Smooth muscle cell (in vitro differentiated cells): ENCODE results near the gene VRK3. TPM values are rescaled to one million over a fixed set of nuclear protein-coding genes. Genes with fewer than 3 reads are reported as not detected.

Source experiments
- DNase-seq: peaks from one replicate; lab custom pipeline; 2025; ENCODE audit not compliant: unreplicated experiment; lab: John Stamatoyannopoulos, UW
- H2AFZ ChIP-seq: fragments of 200-600 bp; sonication (generic); 2 replicates; pipeline ENCODE4 v1.6.0; 2016; ENCODE audit warnings: antibody characterized with exemption, low read depth, mild to moderate bottlenecking
- H3F3A ChIP-seq: fragments of 200-600 bp; sonication (generic); 2 replicates; pipeline ENCODE4 v1.6.0; 2017; ENCODE audit warnings: antibody characterized with exemption, low read depth
- H3K27ac ChIP-seq: fragments of 200-600 bp; sonication (generic); 2 replicates; pipeline ENCODE4 v1.5.1; 2016; ENCODE audit warnings: low read depth, mild to moderate bottlenecking
- H3K27me3 ChIP-seq: fragments of 200-600 bp; sonication (generic); 2 replicates; pipeline ENCODE4 v1.6.1; 2016; ENCODE audit warnings: low read depth, mild to moderate bottlenecking
- H3K36me3 ChIP-seq: fragments of 200-600 bp; sonication (generic); 2 replicates; pipeline ENCODE4 v1.5.1; 2016; ENCODE audit warnings: low read depth
- H3K4me1 ChIP-seq: fragments of 200-600 bp; sonication (generic); 2 replicates; pipeline ENCODE4 v1.5.1; 2016; ENCODE audit warnings: low read depth
- H3K4me2 ChIP-seq: fragments of 200-600 bp; sonication (generic); 2 replicates; pipeline ENCODE4 v1.6.0; 2016; ENCODE audit warnings: mild to moderate bottlenecking
- H3K4me3 ChIP-seq: fragments of 200-600 bp; sonication (generic); 2 replicates; pipeline ENCODE4 v1.5.1; 2016; ENCODE audit warnings: mild to moderate bottlenecking
- H3K79me2 ChIP-seq: fragments of 200-600 bp; sonication (generic); 2 replicates; pipeline ENCODE4 v1.6.0; 2016; ENCODE audit warnings: low read depth, mild to moderate bottlenecking
- H3K9ac ChIP-seq: fragments of 200-600 bp; sonication (generic); 2 replicates; pipeline ENCODE4 v1.6.0; 2016; ENCODE audit warnings: low read depth
- H3K9me3 ChIP-seq: fragments of 200-600 bp; sonication (generic); replicated peaks from 2 replicates; pipeline ENCODE4 v1.5.1; 2016; ENCODE audit warnings: low read depth
- H4K20me1 ChIP-seq: fragments of 200-600 bp; sonication (generic); 2 replicates; pipeline ENCODE4 v1.6.0; 2016; ENCODE audit warnings: low read depth
- WGBS: methylation state at CpG from one replicate; pipeline ENCODE4 v1.1.7; 2016; ENCODE audit warnings: low lambda C conversion rate; 5-methylcytosine and 5-hydroxymethylcytosine counted together
- polyA plus RNA-seq: library from polyadenylated mRNA; unstranded; fragments of >200 nt; fragmentation: Nextera tagmentation; extraction: Ambion mirVana; gene quantifications from 2 replicates; pipeline ENCODE4 v1.2.1, GENCODE V29; 2016
- total RNA-seq: library from RNA; depleted of rRNA; stranded (reverse); fragments of >200 nt; gene quantifications from 2 replicates; pipeline ENCODE4 v1.2.3, GENCODE V29; 2014
- TF ChIP-seq, protein P1 (sequence below): fragments of 200-600 bp; sonication (generic); IDR thresholded peaks from 2 replicates; pipeline ENCODE4 v1.5.1; 2017; ENCODE audit warnings: borderline replicate concordance, mild to moderate bottlenecking, antibody characterized with exemption; ENCODE audit not compliant: insufficient read depth, poor library complexity, severe bottlenecking

VRK3 gene
- total and polyA plus RNA-seq, 2 experiments from 2014 or later = 24.6 to 41.4 TPM

DNA sequence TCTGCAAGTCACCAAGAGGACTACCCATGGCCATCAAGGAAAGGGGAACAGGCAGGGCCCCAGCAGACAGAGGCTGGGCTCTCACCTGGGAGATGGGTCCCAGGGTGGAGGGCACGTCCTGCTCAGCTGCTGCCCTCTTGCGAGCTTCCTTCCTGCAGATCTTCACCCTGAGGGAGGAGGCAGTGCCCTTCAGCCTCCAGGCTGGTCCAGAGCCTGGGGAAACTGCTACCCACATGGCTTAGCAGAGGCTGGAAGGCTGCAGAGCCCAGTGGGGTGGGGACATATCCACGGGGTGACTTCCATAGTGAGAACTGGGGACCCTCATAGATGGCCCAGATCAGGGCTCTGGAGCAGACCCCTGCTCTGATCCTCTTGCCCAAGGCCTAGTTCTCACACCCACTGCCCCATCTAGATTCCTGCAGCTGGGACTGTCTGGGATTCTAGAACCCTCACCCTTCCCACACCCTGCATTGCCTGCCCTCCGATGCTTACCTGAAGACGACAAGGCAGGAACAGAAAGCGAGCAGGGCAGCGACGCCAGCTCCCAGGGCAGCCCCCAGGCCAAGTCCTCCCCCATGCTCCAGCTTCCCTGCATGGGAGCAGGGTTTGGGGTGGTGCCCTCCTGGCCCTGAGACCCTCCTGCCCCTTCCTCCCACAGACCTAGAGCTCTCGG, 73.2 kb downstream of the VRK3 start:
- H4K20me1 ChIP-seq = no peaks in the 10 kb centered on the region
- H2AFZ ChIP-seq = no peak overlapping the region
- no peaks in the 10 kb centered on the region for H3K27me3 ChIP-seq
- H3K4me1 ChIP-seq = no peaks in the 10 kb centered on the region
- TF ChIP-seq, protein P1, sequence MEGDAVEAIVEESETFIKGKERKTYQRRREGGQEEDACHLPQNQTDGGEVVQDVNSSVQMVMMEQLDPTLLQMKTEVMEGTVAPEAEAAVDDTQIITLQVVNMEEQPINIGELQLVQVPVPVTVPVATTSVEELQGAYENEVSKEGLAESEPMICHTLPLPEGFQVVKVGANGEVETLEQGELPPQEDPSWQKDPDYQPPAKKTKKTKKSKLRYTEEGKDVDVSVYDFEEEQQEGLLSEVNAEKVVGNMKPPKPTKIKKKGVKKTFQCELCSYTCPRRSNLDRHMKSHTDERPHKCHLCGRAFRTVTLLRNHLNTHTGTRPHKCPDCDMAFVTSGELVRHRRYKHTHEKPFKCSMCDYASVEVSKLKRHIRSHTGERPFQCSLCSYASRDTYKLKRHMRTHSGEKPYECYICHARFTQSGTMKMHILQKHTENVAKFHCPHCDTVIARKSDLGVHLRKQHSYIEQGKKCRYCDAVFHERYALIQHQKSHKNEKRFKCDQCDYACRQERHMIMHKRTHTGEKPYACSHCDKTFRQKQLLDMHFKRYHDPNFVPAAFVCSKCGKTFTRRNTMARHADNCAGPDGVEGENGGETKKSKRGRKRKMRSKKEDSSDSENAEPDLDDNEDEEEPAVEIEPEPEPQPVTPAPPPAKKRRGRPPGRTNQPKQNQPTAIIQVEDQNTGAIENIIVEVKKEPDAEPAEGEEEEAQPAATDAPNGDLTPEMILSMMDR = no peak
- H3K9ac ChIP-seq = no peak overlapping the region
- H3K4me3 ChIP-seq = no peak overlapping the region
- no peaks in the 10 kb centered on the region for H3F3A ChIP-seq
- no peak overlapping the region for H3K27ac ChIP-seq
- no peaks in the 10 kb centered on the region for H3K79me2 ChIP-seq
- H3K9me3 ChIP-seq = no peaks in the 10 kb centered on the region
- no peak overlapping the region for H3K4me2 ChIP-seq
- H3K36me3 ChIP-seq = no peaks in the 10 kb centered on the region
- WGBS = 90% methylated on average over 9 of the region's 9 CpGs
- no peak for DNase-seq

DNA sequence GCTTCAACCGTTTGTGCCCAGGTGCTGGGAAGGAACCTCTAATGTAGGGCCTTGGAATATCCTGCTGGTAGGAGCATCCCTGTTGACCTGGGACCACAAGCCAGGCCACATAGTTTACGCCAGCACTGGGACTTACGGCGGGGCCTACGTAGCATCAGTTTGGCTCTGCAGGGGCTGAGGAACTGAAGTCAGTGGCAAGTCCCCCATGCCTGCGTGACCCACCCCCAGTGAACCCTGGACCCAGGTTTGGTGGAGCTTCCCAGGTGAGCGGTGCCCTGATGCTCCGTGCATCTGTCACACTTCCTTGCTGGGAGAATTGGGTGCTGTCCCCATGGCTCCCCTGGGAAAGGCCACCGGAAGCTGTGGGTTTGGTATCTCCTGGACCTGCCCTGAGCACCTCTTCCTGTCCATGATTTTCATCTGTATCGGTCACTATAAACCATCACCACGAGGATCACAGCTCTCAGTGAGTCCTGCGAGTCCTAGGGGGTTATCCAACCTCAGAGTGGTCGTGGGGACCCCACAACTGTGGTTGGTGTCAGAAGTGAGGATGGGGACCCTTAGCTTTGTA, 74.1 kb downstream of the VRK3 start:
- Histone ChIP-seq H3K79me2 (no peaks in the 10 kb centered on the region), H3K4me3 (no peak overlapping the region), H3K4me2 (no peak overlapping the region), H3K36me3 (no peaks in the 10 kb centered on the region), H2AFZ (no peak overlapping the region), H3K27ac (no peak overlapping the region), H3K9ac (no peak overlapping the region), H3K9me3 (no peaks in the 10 kb centered on the region), H4K20me1 (no peaks in the 10 kb centered on the region), H3F3A (no peaks in the 10 kb centered on the region), H3K27me3 (no peaks in the 10 kb centered on the region), H3K4me1 (no peaks in the 10 kb centered on the region)
- DNase-seq = no peak
- TF ChIP-seq, protein P1 = no peak
- WGBS = 91% methylated on average over 13 of the region's 13 CpGs

DNA sequence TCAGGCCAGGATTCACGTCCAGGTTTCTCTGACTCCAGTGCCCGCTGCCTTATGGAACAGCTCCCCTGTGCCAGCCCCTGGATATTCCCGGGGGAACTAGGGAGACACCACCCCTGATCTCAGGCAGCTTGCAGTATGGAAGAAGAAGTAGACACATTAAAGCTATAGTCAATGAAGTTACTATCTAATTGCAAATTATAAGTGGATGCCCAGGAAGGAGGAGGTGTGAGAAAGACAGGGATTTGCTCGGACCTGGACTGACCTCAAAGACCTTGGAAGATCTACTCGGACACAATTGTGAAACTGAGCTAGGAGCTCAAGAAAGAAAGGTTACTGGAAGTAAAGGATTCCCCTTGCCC, 74.6 kb downstream of the VRK3 start:
- 91% methylated on average over 5 of the region's 5 CpGs for WGBS
- H3K4me2 ChIP-seq = no peak overlapping the region
- H3F3A ChIP-seq = no peaks in the 10 kb centered on the region
- no peak for DNase-seq
- H3K4me1 ChIP-seq = no peaks in the 10 kb centered on the region
- H3K27me3 ChIP-seq = no peaks in the 10 kb centered on the region
- no peaks in the 10 kb centered on the region for H3K36me3 ChIP-seq
- H4K20me1 ChIP-seq = no peaks in the 10 kb centered on the region
- no peak overlapping the region for H3K9ac ChIP-seq
- H3K27ac ChIP-seq = no peak overlapping the region
- TF ChIP-seq, protein P1 = no peak
- no peak overlapping the region for H3K4me3 ChIP-seq
- H3K79me2 ChIP-seq = no peaks in the 10 kb centered on the region
- no peak overlapping the region for H2AFZ ChIP-seq
- H3K9me3 ChIP-seq = no peaks in the 10 kb centered on the region
